HG03060 (cell line): ENCODE data around the gene SLC35D2.
"Not testable (repeated sequence)": the region's sequence is repeated elsewhere in the genome, so short reads cannot be mapped to it uniquely, and the experiment has no call there.

Source experiments
- ATAC-seq: cut with Tn5 transposase; IDR thresholded peaks from one replicate; pipeline ENCODE4 v1.9.1; 2021; ENCODE audit warnings: low read depth, moderate number of reproducible peaks; ENCODE audit not compliant: unreplicated experiment

Gene SLC35D2

DNA sequence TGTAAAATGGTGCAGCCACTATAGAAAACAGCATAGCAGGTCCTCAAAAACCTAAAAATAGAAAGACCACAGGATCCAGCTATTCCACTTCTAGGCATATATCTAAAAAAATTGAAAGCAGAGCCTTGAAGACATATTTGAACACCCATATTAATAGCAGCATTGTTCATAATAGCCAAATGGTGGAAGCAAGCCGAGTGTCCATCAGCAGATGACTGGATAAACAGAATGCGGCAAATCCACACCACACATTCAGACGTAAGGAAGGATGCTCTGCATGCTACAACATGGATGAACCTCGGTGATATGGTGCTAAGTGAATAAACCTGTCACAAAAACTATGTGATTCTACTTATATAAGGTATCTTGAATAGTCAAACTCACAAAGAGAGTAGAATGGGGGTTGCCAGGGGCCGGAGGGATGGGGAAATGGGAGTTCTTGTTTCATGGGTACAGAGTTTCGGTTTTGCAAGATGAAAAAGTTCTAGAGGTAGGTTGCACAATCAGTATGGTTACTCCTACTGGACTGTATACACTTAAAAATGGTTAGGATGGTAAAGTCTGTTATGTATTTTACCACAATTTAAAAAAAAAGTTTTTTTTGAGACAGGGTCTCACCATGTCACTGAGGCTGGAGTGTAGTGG lies 64.5 kb downstream of the SLC35D2 start:
- ATAC-seq: no peak

DNA sequence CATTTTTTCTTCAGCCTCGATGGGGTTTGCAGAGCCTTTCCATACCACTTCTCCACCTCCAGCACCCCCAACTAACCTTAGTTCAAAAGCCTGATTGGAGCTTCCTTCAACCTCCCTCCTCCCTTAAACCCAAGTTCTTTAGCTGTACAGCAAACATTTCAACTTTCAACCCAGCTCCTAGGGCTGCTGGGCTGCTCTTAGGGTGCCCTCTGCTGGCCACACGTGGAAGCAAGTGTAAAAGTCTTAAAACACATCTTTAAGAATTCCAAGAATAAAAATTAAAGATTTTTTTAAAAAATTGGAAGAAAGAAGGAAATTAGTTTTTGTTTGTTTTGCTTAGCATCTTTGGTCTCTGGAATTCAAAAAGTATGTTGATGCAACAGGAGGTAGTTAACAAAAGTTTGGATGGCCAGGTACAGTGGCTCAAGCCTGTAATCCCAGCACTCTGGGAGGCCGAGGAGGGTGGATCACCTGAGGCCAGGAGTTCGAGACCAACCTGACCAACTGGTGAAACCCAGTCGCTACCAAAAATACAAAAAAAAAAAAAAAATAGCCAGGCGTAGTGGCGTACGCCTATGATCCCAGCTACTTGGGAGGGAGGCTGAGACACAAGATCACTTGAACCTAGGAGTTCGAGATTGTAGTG lies 66.1 kb downstream of the SLC35D2 start:
- ATAC-seq: no peak

DNA sequence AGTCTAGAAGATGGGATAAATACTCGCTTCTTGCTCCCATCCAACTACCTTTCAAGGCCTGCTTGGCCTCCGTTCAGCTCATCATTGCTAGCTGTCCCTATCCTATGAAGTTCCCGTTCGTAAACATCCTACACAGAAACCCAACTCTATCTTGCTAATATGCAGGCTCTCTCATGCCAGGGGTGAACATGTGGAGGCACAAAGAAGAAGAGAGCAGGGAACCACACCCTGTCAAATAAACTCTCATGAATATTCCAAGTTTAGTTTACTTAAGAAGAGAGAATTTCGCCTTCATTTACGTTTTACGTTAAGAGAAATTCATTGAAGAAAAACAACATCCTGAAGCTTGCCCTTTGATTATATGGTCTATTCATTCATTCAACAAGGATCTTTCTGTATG lies 73.7 kb downstream of the SLC35D2 start:
- no peak for ATAC-seq

DNA sequence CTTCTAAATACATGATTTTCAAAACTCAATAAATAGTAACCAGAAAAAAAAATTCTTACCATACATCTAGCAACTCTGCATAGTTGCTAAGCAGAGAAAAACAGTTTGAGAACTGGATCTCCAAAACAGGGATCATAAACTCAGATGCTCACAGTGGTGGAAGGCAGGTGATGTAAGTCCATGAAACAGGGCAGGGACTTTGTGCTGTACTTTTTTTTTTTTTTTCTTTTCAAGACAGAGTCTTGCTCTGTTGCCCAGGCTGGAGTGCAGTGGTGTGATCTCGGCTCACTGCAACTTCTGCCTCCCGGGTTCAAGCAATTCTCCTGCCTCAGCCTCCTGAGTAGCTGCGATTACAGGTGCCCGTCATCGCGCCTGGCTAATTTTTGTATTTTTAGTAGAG lies 76.6 kb downstream of the SLC35D2 start:
- ATAC-seq: not testable (repeated sequence)

DNA sequence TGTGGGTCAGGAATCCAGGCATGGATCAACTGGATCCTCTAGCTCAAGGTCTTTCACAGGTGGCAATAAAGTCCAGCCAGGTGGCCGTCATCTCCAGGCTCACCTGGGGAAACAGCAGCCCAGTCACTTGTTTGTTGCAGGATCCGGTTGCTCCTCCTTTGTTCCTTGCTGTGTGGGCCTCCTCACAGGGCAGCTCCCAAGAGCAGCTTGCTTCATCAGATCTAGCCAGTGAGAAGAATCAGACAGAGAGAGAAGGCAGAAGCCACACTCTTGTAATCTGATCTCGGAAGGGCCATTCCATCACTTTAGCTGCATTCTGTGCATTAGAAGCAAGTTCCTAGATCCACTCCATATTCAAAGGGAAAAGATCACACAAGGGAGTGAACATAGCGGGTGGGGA lies 78.3 kb downstream of the SLC35D2 start:
- no peak for ATAC-seq

DNA sequence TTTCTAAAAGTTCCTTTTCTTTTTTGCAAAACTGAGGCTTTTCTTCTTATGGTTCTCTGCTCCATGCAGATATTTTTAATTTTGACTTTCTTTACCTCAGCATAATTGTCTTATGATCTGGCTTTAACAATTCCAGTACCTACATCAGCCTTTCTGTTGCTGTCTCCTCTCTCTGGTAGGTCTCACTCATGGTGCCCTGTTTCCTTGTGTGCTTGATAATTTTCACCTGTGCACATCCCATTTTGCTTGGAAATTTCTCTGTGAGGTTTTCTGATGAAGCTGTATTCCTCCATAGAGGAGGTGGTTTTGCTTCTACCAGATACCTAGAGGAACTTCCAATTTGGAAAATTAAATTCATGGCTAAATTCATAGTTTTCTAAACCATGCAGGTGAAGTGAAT lies 79.3 kb downstream of the SLC35D2 start:
- ATAC-seq: no peak

DNA sequence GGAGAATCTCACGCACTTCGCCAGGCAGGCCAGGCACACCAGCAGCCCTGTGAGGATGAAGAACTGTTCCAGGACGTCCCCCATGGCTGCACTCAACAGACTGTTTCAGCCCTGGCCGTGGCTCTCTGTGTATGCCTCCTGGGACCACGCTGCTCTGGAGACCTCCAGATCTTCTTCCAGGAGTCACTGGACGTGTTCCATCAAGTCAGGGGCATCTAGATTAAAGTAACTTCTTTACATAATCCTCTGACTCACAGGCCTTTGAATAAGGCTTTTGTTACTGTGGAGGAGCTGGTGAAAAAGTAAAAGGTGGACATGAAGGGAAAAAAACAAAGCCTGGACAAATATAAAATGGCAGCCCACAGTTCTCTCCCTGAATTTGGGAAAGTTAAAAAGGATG lies 81.5 kb downstream of the SLC35D2 start, which contains the start of gene HSD17B3:
HSD17B3 (minus strand) TSS at position 156 of the 400 bp plus-strand sequence; CDS start at position 84, 72 bp downstream.
- ATAC-seq: no peak

DNA sequence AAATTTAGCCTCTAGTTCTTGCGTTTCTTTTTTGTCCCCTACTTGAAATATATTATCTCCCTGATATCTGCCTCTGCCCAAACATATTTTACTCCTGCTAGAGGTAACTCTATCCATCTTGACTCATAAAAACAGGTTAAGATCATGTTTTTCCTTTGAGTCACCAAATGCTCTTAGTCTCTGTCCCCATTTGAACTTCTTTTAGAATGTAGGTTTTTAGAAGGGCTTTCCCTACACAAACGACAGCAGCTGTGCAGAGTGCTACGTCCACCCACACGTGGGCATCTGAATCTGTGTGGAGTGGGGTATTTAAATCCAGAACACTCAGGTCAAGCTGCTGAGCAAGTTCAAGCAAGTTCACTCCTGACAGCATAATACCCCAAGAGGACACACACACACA lies 83.7 kb downstream of the SLC35D2 start:
- no peak for ATAC-seq

DNA sequence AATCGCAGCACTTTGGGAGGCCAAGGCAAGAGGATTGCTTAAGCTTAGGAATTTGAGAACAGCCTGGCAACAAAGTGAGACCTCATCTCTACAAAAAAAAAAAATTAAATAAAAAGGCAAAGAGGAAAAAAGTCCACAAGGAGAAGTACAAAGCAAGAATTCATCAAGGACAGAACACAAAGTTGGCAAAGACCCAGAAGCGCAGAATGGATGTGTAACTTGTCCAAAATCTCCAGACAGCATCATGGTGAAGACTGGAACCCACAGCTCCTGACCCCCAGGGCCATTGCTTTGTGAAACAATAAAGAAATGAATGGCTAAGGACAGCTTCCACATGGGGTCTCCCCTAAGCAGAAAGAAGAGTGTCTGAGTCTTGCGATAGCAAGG lies 89.4 kb downstream of the SLC35D2 start:
- no peak for ATAC-seq

DNA sequence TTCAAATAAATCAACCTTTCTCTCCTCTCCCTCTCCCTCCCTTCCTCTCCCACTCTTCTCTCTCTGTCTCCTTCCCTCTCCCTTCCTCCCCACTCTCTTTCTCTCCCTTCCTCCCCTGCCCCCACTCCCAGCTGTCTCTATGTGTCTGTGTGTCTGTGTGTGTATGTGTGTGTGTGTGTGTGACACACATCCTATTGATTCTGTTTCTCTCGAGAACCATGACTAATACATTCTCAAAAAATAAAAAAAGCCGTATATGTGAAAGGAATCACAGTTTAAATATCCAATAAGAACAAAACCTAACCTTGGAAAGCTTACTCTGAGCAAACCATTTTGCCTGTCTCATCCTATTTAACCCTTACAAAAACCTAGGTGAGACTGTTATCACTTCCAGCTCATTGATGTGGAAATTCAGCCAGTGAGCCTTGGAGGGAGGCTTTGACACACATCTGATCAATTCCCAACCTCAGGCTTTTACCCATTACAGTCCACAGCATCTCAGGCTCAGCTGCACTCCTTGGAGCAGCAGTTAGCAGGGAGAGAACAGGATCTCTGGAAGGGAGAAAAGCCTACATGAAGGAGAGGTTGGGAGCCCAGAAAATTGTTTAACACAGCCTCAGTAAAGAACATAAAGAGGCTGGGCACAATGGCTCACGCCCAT lies 89.9 kb downstream of the SLC35D2 start:
- no peak for ATAC-seq

DNA sequence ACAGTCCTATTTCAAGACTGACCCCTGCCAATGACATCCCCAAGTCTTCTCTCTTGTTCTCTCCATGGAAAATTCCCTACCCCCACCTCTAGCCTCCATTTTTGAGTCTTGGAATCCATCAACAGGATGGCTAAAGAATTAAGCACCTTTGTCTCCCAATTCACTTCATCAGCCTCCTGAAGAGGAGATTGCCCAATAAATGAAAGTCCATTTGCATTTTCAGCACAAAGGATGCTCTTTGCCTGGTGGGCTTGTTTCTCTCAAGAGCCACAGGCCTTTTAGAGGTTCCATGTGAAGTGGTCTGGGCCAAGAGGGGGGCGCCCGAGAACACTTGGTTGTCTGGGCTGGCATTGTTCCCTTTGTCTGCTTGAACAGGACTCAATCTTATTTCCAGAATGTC lies 94.1 kb downstream of the SLC35D2 start:
- ATAC-seq: no peak

DNA sequence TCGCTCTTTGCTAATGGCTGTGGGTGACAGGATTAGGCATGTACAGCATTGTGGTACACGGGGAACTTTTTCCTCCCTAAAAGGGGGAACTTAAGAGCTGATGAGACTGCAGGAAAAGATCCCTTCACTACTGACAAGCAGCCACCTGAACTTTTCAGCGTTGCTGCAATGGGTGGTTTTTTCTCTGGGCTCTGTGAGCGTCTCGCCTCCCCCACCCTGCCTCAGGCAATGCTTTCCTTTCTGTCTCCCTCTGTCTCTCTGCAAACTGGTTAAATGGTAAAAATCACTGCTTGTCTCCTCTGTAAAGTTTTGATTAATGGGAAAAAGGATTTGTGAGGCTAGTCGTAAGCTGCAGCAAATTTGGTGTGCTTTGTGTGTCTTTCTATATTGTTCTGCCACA lies 101.9 kb downstream of the SLC35D2 start:
- ATAC-seq: no peak

DNA sequence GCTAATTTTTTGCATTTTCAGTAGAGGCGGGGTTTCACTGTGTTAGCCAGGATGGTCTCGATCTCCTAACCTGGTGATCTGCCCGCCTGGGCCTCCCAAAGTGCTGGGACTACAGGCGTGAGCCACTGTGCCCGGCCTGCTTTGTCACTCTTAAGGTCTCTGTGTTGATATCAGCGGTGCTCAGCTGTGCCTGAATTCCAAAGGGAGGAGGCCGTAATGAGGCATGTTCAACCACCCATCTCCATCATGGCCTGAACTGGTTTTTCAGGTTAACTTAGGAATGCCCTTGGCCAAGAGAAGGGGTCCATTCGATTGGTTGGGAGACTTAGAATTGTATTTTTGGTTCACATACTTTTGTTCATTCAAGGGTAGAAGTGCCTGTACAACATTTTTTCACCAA lies 103.6 kb downstream of the SLC35D2 start:
- ATAC-seq: no peak

DNA sequence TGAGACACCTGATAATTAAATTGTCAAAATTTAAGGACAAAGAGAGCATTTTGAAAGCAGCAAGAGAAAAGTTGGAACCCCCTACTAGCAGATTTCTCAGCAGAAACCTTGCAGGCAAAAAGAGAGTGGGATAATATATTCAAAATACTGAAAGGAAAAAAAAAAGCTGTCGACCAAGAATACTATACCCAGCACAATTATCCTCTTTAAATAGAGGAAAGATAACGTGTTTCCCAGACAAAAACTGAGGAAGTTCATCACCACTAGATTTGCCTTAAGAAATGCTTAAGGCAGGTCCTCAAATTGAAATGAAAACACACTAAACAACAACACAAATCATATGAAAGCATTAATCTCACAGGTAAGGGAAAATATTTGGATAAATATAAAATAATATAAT lies 108.6 kb downstream of the SLC35D2 start:
- no peak for ATAC-seq
